Measurements from ENCODE around the gene TIMM17A. TPM values are rescaled to one million over a fixed set of nuclear protein-coding genes. Genes with fewer than 3 reads are reported as not detected.
A peak's percentile ranks its signal among the peaks of the same experiment; 100 is the strongest.

The TIMM17A gene
- total RNA-seq, 1 experiment from 2014 or later: 56.1 TPM

DNA sequence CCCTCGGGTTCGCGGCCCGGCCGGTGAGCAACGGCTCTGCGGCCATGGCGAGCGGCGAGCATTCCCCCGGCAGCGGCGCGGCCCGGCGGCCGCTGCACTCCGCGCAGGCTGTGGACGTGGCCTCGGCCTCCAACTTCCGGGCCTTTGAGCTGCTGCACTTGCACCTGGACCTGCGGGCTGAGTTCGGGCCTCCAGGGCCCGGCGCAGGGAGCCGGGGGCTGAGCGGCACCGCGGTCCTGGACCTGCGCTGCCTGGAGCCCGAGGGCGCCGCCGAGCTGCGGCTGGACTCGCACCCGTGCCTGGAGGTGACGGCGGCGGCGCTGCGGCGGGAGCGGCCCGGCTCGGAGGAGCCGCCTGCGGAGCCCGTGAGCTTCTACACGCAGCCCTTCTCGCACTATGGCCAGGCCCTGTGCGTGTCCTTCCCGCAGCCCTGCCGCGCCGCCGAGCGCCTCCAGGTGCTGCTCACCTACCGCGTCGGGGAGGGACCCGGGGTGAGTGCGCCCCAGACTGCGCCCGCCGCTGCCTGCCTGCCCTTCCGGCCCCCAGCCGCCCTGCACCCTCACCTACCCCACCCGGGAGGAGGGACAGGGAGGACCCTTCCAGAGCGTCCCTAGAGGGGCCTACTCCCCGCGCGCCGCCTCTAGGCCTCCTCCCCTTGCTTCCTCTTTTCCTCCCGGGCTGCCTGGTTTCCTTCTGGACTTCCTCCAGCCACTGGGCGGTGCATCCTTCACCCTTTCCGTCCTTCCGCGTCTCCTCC lies 27.5 kb downstream of the TIMM17A start, which contains the start of gene RNPEP (continued):
- TF ChIP-seq HMGXB4 (CRISPR knock-in tag; IDR thresholded peaks at IDR 0.05) (peak; percentile 96), NFE2L1 (CRISPR knock-in tag; IDR thresholded peaks at IDR 0.05) (peak; percentile 64; the same call in 1 of the 2 replicates), TEAD1 (CRISPR knock-in tag; IDR thresholded peaks at IDR 0.05) (peak; percentile 2; the same call in 1 of the 2 replicates), KAT7 (CRISPR knock-in tag; IDR thresholded peaks at IDR 0.05; ENCODE audit: borderline replicate concordance) (peak; percentile 93; the same call in 1 of the 2 replicates), SMAD3 (CRISPR knock-in tag; IDR thresholded peaks at IDR 0.05; ENCODE audit: borderline replicate concordance) (no peak; the same call in 1 of the 2 replicates)

DNA sequence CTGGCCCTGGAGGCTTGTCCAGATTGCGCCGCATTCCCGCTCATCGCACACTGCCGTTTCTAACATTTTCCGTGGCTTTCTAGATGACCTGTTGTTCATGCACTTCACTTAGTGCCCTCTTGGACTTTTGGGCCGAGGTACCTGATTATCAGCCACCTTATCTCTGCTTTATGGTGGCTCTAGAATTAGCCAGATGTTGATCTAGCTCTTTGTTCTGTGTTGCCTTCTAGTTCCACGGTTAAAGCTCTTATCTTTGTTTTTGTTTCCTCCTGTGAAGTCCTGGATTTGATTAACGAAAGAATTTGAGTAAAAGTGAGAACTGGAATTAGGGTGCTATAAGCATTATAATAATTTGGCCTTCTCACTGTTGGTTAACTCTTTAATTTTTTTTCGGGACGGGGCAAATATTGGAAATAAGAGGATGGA lies 28.1 kb downstream of the TIMM17A start:
- Mint-ChIP-seq H3K36me3 (peaks cover 2% of the 10 kb centered on the region; the same call in 1 of the 2 replicates), H3K4me1 (peaks cover 26% of the 10 kb centered on the region), H3K4me3 (peak overlapping the region; percentile 100), H3K9me3 (no peaks in the 10 kb centered on the region), H3K27me3 (ENCODE audit: low read depth) (peaks cover 8% of the 10 kb centered on the region), H3K27ac (peak overlapping the region; percentile 96)
- ATAC-seq: no peak
- ChIA-PET CTCF (interaction anchor here (0.7 to 2.7 kb wide), 9 partner anchors 11 to 152 kb away, joined by 3 to 26 read pairs (median 4); no protein-coding TSS in a partner anchor), POLR2A (interaction anchor here (0.8 kb wide), 1 partner anchor 24 kb away, joined by 4 read pairs; no protein-coding TSS in a partner anchor)
- no peak for TF ChIP-seq ATF3 (CRISPR knock-in tag; conservative IDR thresholded peaks at IDR 0.05)
- no peak for TF ChIP-seq GTF2I (CRISPR knock-in tag; conservative IDR thresholded peaks at IDR 0.05)
- no peak for TF ChIP-seq ZNF671 (CRISPR knock-in tag; IDR thresholded peaks at IDR 0.05)
- TF ChIP-seq PRDM15 (CRISPR knock-in tag; IDR thresholded peaks at IDR 0.05): no peak
- TF ChIP-seq AR (CRISPR knock-in tag; IDR thresholded peaks at IDR 0.05): no peak
- no peak for TF ChIP-seq FOXJ3 (CRISPR knock-in tag; IDR thresholded peaks at IDR 0.05; ENCODE audit: borderline replicate concordance)
- TF ChIP-seq ETV6 (CRISPR knock-in tag; IDR thresholded peaks at IDR 0.05): 0 out of 2 replicates have a peak, but pooled peaks have one; percentile 13
- no peak for TF ChIP-seq ZNF396 (CRISPR knock-in tag; IDR thresholded peaks at IDR 0.05; ENCODE audit: borderline replicate concordance)
- TF ChIP-seq ATF1 (CRISPR knock-in tag; IDR thresholded peaks at IDR 0.05): 0 out of 2 replicates have a peak, but pooled peaks have one; percentile 15
- TF ChIP-seq TEAD4 (CRISPR knock-in tag; IDR thresholded peaks at IDR 0.05): no peak
- TF ChIP-seq, protein P1, sequence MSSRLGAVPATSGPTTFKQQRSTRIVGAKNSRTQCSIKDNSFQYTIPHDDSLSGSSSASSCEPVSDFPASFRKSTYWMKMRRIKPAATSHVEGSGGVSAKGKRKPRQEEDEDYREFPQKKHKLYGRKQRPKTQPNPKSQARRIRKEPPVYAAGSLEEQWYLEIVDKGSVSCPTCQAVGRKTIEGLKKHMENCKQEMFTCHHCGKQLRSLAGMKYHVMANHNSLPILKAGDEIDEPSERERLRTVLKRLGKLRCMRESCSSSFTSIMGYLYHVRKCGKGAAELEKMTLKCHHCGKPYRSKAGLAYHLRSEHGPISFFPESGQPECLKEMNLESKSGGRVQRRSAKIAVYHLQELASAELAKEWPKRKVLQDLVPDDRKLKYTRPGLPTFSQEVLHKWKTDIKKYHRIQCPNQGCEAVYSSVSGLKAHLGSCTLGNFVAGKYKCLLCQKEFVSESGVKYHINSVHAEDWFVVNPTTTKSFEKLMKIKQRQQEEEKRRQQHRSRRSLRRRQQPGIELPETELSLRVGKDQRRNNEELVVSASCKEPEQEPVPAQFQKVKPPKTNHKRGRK (CRISPR knock-in tag; IDR thresholded peaks at IDR 0.05; ENCODE audit: borderline replicate concordance): no peak
- TF ChIP-seq ZNF416 (CRISPR knock-in tag; IDR thresholded peaks at IDR 0.05): no peak
- DNase-seq (ENCODE audit: low spot score): no peak
